Mononuclear cell (primary cell): ENCODE results near the gene QPRT. TPM values are rescaled to one million over a fixed set of nuclear protein-coding genes. Genes with fewer than 3 reads are reported as not detected.
"Not testable (repeated sequence)": the region's sequence is repeated elsewhere in the genome, so short reads cannot be mapped to it uniquely, and the experiment has no call there.

Experiments used
- H3K27me3 ChIP-seq: 2 replicates; pipeline ENCODE4 v1.6.0; 2011; ENCODE audit warnings: low read length, control low read depth; ENCODE audit not compliant: insufficient read depth
- H3K4me1 ChIP-seq: 2 replicates; pipeline ENCODE4 v1.5.1; 2011; ENCODE audit warnings: mild to moderate bottlenecking, low read length, control low read depth; ENCODE audit not compliant: insufficient read depth
- H3K4me3 ChIP-seq: 2 replicates; pipeline ENCODE4 v1.5.1; 2011; ENCODE audit warnings: mild to moderate bottlenecking, low read length, moderate library complexity
- H3K9me3 ChIP-seq: 2 replicates; pipeline ENCODE4 v1.5.1; 2011; ENCODE audit warnings: low read depth, mild to moderate bottlenecking, control low read depth, low read length
- total RNA-seq: library from RNA; depleted of rRNA; stranded (reverse); fragments of >200 nt; gene quantifications from one replicate; pipeline ENCODE4 v1.2.3, GENCODE V29; 2012

QPRT gene
- total RNA-seq, 1 donor, result 0.21 TPM

GRCh38 chr16:29697391-29697790 lies 18.4 kb downstream of the QPRT start:
- Histone ChIP-seq H3K4me3 (no peak overlapping the region), H3K4me1 (peaks cover 20% of the 10 kb centered on the region), H3K27me3 (no peaks in the 10 kb centered on the region), H3K9me3 (no peaks in the 10 kb centered on the region)

- no peaks in the 10 kb centered on the region for H3K27me3 ChIP-seq
- peaks cover 26% of the 10 kb centered on the region for H3K4me1 ChIP-seq
- H3K9me3 ChIP-seq, result no peaks in the 10 kb centered on the region
- no peak overlapping the region for H3K4me3 ChIP-seq
Measured at GRCh38 chr16:29698042-29698441, 19.1 kb downstream of the QPRT start.

- Histone ChIP-seq H3K9me3 (no peaks in the 10 kb centered on the region), H3K4me1 (peaks cover 32% of the 10 kb centered on the region), H3K27me3 (no peaks in the 10 kb centered on the region), H3K4me3 (no peak overlapping the region)
Measured at GRCh38 chr16:29698484-29699323, 19.7 kb downstream of the QPRT start.

DNA sequence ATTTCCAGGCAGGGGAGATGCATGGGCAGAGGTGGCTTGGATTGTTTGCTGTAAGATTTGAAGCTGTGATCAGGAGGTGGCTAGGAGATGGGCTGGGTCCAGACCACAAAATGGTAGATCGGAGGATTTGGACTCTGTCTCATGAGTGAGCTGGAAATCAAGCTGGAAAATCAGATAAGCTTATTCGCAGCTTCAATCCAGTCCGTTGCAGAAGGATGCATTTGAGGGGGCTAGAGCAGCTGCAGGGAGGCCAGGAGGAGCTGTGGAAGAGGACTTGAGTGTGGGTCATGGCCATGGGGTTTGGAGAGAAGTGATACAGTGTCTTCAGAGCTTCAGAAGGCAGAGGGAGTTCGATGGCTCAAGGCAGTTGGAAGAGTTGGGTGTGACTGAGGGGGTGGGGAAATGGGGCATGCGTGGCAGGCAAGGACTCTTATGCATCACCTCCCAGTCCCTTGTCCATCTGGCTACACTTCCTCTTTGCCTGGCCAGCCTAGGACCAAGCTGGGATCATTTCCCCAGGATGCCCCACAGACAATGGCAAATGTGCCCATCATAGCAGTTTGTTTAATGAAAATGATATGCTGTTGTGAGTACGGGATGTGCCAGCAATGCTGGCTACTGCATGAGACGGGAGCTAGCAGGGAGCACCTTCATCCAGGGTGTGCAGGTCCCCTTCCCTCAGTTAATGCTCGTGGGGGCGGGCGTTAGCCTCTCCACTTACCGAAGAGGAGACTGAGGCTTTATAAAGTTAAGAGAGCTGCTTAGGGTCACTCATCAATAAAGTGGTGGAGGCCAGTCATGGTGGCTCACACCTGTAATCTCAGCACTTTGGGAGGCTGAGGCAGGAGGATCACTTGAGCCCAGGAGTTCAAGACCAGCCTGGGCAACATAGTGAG lies 20.6 kb downstream of the QPRT start:
- no peak overlapping the region for H3K4me3 ChIP-seq
- H3K27me3 ChIP-seq, result no peaks in the 10 kb centered on the region
- H3K9me3 ChIP-seq, result no peaks in the 10 kb centered on the region
- H3K4me1 ChIP-seq, result peaks cover 32% of the 10 kb centered on the region

DNA sequence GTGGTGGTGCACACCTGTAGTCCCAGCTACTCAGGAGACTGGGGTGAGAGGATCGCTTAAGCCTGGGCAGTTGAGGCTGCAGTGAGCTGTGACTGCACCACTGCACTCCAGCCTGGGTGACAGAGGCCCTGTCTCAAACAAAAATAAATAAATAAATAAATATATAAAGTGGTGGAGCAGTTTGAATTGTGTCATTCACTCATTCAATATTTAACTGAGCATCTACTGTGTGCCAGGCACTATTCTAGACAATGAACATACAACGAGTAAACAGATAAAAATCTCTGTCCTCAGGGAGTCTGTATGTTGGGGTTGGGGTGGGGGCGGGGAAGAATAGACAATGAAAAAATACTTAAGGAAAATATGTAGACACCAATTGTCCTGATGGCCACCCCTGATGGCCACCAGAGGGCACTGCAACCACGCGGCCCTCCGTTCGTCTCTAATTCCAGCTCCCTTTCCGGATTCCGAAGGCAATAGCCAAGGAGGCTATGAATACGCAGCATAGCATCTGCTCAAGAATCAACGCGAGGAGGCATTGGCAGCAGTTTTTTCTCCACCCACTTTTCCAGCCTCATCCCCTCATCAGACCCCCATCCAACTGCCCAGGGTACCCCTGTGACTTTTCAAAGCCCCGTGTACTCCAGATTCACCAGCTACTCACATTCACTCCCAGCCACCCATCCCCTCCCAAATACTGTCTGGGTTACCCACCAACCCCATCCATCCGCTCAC lies 21.4 kb downstream of the QPRT start:
- Histone ChIP-seq H3K9me3 (no peaks in the 10 kb centered on the region), H3K27me3 (no peaks in the 10 kb centered on the region), H3K4me3 (no peak overlapping the region), H3K4me1 (peaks cover 32% of the 10 kb centered on the region)

DNA sequence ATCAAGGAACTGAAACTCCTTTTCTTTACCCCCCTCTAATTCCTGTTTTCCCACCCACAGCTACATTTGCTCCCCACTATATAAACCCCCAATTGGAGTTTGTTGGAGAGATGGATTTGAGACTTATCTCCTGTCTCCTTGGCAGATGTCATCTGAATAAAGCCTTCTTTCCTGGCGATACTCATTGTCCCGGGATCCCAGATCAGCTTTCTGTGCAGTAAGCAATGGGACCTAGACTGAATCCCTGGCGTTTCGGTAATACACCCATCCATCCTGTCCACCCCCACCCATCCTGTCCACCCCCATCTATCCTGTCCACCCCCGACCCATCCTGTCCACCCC lies 22.2 kb downstream of the QPRT start:
- H3K9me3 ChIP-seq, result no peaks in the 10 kb centered on the region
- H3K4me3 ChIP-seq, result no peak overlapping the region
- H3K4me1 ChIP-seq, result peaks cover 32% of the 10 kb centered on the region
- no peaks in the 10 kb centered on the region for H3K27me3 ChIP-seq

DNA sequence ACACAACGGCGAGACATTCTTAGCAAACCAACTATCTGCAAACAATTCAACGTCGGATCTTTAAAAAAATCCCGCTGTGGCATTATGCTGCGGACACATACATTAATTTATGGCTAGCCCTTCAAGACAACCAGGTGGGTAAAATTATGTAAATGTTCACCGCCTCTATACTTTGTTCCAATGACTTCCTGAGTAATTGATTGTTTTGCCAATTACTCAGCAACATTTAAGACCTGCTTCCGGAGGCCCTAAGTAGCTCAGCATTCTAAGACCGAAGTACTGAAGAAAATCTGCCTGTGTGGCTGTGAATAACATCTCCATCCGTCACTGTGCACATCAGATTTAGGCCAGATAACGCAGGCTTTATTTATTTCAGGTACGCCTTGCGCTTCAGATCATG lies 23.3 kb downstream of the QPRT start:
- Histone ChIP-seq H3K4me1 (peaks cover 32% of the 10 kb centered on the region), H3K9me3 (no peaks in the 10 kb centered on the region), H3K27me3 (no peaks in the 10 kb centered on the region), H3K4me3 (no peak overlapping the region)

DNA sequence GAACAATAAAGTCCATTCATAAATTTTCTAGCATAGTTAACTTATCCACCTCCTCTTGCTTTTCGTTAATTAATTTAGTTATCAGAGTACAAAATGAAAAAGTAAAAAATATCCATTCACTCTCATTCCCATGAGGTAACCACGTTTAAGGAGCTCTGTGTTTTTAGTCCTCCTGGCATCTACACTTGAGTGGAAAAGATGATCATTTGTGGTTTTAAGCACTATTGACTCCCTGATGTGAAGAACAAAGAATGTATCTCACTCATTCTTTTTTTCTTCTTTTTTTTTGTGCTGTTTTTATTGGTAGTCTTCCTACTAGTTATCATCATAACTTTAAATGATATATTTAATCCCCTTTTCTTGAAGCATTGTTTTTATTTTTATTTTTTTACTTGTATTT lies 26.1 kb downstream of the QPRT start:
- Histone ChIP-seq H3K4me1 (peaks cover 33% of the 10 kb centered on the region), H3K27me3 (no peaks in the 10 kb centered on the region), H3K4me3 (no peak overlapping the region), H3K9me3 (no peaks in the 10 kb centered on the region)

DNA sequence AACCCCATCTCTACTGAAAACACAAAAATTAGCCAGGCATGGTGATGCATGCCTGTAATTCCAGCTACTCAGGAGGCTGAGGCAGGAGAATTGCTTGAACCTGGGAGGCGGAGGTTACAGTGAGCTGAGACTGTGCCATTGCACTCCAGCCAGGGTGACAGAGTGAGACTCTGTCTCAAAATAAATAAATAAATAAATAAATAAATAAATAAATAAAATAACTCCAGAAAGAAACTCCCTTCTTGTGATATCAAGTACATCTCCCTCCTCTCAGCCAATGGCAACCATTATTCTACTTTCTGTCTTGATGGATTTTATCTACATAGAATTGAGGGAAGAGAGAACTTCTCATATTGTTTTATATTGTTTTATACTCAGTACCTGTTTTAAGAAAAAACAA lies 28.2 kb downstream of the QPRT start:
- not testable (repeated sequence) for H3K27me3 ChIP-seq, H3K9me3 ChIP-seq

DNA sequence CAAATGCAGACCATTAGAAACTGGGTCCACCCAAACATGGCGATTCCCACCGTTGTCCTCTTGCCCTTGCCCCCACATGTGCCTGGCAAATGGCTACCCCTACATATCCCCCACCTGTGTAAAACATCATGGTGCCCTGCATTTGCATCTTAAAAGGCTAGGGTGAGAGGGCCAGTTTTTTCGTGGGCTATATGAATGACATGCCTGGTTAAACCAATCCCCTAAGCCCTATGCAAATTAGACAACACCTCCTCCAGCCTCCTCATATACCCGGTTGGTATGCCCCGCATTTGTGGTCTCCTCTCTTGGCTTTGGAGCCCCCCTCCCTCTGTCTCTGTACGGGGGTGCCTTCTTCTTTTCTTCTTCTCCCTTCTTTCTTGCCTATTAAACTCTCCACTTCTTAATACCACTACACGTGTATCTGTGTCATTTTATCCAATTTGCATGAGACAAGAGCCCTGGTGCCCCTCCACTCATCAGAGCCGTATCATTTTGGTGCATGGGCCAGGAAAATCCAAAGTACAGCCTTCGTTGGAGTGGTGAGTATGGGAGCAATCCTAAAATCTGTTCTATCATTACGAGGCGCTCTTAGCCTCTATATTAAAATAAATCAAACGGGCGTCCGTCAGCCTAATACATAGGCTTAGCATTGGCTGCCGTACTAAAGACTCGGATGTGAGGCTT lies 30.1 kb downstream of the QPRT start:
- Histone ChIP-seq H3K4me3 (no peak overlapping the region), H3K27me3 (no peaks in the 10 kb centered on the region), H3K9me3 (no peaks in the 10 kb centered on the region), H3K4me1 (peaks cover 29% of the 10 kb centered on the region)

More for the DNA sequence above, 28.2 kb downstream of the QPRT start:
- not testable (repeated sequence) for H3K4me3 ChIP-seq
- H3K4me1 ChIP-seq, result peaks cover 37% of the 10 kb centered on the region

DNA sequence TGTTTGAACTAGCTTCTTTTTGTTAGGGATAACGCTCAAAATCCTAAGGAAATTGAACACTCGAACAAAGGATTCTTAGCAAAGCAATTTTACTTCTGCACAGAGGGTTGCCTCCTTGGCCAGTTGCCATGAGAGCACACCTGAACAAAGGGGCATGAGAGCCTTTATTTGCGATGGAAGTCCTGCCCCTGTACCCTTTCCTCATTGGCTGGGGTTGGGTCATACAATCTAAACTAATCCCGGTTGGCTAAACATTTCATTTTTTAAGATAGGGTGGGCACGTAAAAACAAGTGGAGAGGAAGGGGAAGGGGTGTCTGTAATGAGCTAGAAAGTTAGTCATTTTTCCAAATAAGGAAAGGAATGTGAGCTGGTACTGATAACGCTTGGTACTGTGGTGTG lies 30.7 kb downstream of the QPRT start:
- H3K4me1 ChIP-seq, result peaks cover 29% of the 10 kb centered on the region
- H3K4me3 ChIP-seq, H3K27me3 ChIP-seq, H3K9me3 ChIP-seq: not testable (repeated sequence)

DNA sequence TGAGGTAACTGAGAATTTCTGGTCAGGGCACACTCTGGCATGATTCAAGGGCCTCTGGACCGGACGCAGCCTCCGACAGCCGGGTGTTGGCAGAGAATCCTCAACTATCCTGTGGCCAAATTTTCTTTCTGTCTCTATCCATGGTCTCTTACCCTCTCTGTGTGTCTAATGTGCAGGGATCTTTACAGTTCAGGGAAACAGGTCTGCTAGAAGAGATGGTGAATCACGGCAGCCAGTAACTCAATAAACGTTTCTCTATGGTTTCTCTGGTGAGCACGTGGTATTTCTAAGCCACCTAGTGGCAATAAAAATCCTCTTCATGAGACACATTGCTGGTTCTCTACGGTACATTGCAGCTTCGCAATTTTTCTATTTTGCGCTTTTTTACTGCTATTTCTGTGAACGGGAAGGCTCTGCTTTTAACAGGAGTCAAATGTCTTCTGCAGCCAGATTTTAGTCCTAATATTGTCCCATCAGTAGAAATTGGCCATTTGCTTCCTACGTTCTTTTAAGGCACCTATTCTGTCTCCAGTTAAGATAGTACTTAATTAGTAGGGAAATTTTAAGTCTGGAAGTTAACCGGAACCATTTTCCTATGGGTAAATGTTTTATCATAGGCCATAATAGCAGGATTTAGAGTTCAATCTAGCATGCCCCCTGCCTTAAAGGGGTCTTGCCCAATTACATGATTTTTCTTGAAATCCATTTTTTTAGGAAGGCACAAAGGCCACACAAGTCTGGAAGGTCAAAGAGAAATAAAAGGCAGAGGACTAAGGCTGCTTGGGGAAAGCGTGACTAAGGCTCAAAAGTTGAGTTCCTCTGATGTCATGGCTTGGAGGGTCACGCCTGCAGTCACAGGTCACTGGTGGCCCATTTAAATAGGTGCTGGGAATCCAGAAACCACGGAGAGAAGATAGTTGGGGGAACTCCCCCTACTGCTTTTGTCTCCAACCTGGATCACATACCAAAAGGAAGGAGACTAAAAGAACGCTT lies 31.5 kb downstream of the QPRT start:
- H3K9me3 ChIP-seq, result no peaks in the 10 kb centered on the region
- no peak overlapping the region for H3K4me3 ChIP-seq
- peaks cover 29% of the 10 kb centered on the region for H3K4me1 ChIP-seq
- H3K27me3 ChIP-seq, result no peaks in the 10 kb centered on the region

DNA sequence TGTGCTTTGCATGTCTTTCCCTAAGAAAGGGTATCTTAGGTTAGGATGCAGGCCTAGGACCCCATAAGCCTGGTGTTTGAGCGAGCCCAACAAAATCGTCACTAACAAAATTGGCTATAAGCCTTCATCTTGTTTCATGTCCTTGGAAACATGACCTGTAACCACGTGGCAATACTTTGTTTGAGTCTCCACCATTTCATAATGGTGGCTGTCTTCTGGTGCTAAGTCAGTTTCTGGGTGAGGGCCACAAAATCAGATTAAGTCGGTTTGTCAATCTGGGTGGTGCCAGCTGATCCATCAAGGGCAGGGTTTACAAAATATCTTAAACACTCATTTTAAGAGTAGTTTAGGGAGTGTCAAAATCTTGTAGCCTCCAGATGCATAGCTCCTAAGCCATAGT lies 33.8 kb downstream of the QPRT start:
- peaks cover 29% of the 10 kb centered on the region for H3K4me1 ChIP-seq
- H3K27me3 ChIP-seq, result no peaks in the 10 kb centered on the region
- H3K4me3 ChIP-seq, result no peak overlapping the region
- no peaks in the 10 kb centered on the region for H3K9me3 ChIP-seq

GRCh38 chr16:29714396-29714795 lies 35.4 kb downstream of the QPRT start:
- Histone ChIP-seq H3K4me3 (no peak overlapping the region), H3K4me1 (peaks cover 29% of the 10 kb centered on the region), H3K27me3 (no peaks in the 10 kb centered on the region), H3K9me3 (no peaks in the 10 kb centered on the region)
